ENCODE results near the gene NANOS2.

DNA sequence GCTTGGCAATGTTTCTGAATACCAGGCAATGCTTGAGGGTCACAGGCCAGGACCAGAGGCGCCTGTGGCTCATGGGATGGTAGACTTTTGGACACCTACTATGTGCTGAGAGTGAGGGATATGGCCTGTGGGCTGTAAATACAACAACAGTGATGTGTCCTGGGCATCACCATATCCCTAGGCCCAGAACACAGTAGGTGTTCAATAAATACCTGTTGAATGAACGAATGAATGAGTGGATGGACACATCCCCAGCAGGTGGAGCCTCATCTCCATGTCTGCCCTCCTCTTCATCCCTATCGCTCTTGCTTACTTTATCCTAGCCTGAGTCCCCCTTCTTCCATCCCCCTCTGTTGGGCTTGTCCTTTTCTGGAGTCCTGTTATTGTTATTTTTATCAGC, 16.5 kb upstream of the NANOS2 start:
- TF ChIP-seq, protein P1, sequence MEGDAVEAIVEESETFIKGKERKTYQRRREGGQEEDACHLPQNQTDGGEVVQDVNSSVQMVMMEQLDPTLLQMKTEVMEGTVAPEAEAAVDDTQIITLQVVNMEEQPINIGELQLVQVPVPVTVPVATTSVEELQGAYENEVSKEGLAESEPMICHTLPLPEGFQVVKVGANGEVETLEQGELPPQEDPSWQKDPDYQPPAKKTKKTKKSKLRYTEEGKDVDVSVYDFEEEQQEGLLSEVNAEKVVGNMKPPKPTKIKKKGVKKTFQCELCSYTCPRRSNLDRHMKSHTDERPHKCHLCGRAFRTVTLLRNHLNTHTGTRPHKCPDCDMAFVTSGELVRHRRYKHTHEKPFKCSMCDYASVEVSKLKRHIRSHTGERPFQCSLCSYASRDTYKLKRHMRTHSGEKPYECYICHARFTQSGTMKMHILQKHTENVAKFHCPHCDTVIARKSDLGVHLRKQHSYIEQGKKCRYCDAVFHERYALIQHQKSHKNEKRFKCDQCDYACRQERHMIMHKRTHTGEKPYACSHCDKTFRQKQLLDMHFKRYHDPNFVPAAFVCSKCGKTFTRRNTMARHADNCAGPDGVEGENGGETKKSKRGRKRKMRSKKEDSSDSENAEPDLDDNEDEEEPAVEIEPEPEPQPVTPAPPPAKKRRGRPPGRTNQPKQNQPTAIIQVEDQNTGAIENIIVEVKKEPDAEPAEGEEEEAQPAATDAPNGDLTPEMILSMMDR (IDR thresholded peaks at IDR 0.05), result no peak
- TF ChIP-seq POLR2A (IDR thresholded peaks at IDR 0.05), result no peak

Measured in adrenal gland (tissue), 5 donors.